Keratinocyte (primary cell): ENCODE results near the gene ANO9. TPM values are rescaled to one million over a fixed set of nuclear protein-coding genes. Genes with fewer than 3 reads are reported as not detected.

Experiments used
- DNase-seq: peaks from one replicate; pipeline ENCODE4 v3.0.0-alpha.2; 2011; ENCODE audit warnings: low read depth, missing footprints, low spot score
- FAIRE-seq: peaks from 2 replicates; lab custom pipeline; 2011; peaks lifted over from hg19 to GRCh38; lab: Jason Lieb, UNC
- H2AFZ ChIP-seq: 2 replicates; pipeline ENCODE4 v1.6.0; 2012; ENCODE audit warnings: low read length, control low read depth, inconsistent platforms; ENCODE audit not compliant: control insufficient read depth
- H3K27ac ChIP-seq: 2 replicates; pipeline ENCODE4 v1.5.1; 2011; ENCODE audit warnings: low read length; ENCODE audit not compliant: control insufficient read depth, insufficient read depth
- H3K27me3 ChIP-seq: 3 replicates; pipeline ENCODE4 v1.6.0; 2011; ENCODE audit warnings: low read length; ENCODE audit not compliant: control insufficient read depth, insufficient read depth; ENCODE audit errors: extremely low read depth
- H3K36me3 ChIP-seq, 2 experiments: 2 replicates in 1 of 2; 3 replicates in 1 of 2; pipeline ENCODE4 v1.5.1; 2011; ENCODE audit warnings: low read length in 2 of 2, mild to moderate bottlenecking in 1 of 2; ENCODE audit not compliant: control insufficient read depth in 2 of 2, insufficient read depth in 2 of 2; ENCODE audit errors: extremely low read depth in 1 of 2
- H3K4me1 ChIP-seq: 3 replicates; pipeline ENCODE4 v1.5.1; 2011; ENCODE audit warnings: low read length; ENCODE audit not compliant: control insufficient read depth, insufficient read depth; ENCODE audit errors: extremely low read depth
- H3K4me2 ChIP-seq: 3 replicates; pipeline ENCODE4 v1.6.0; 2011; ENCODE audit warnings: low read depth, low read length; ENCODE audit not compliant: control insufficient read depth, insufficient read depth; ENCODE audit errors: extremely low read depth
- H3K4me3 ChIP-seq, 3 experiments: fragments of 200-600 bp in 1 of 3; sonication (generic) in 1 of 3; 2 replicates in 2 of 3; 3 replicates in 1 of 3; pipeline ENCODE4 v1.5.1; 2011 to 2016; ENCODE audit warnings: low read length in 3 of 3, mild to moderate bottlenecking in 3 of 3, control low read depth in 2 of 3, inconsistent platforms in 1 of 3, low read depth in 1 of 3, mixed read lengths in 1 of 3, mixed run types in 1 of 3, moderate library complexity in 1 of 3; ENCODE audit not compliant: control insufficient read depth in 2 of 3, insufficient read depth in 2 of 3; ENCODE audit errors: extremely low read depth in 1 of 3
- H3K79me2 ChIP-seq: 2 replicates; pipeline ENCODE4 v1.6.0; 2012; ENCODE audit warnings: low read length; ENCODE audit not compliant: control insufficient read depth, insufficient read depth
- H3K9ac ChIP-seq: 3 replicates; pipeline ENCODE4 v1.6.0; 2011; ENCODE audit warnings: low read length; ENCODE audit not compliant: control insufficient read depth, insufficient read depth; ENCODE audit errors: extremely low read depth
- H3K9me1 ChIP-seq: 3 replicates; pipeline ENCODE4 v1.6.0; 2011; ENCODE audit warnings: low read length; ENCODE audit not compliant: control insufficient read depth, insufficient read depth; ENCODE audit errors: extremely low read depth
- H3K9me3 ChIP-seq: 2 replicates; pipeline ENCODE4 v1.5.1; 2012; ENCODE audit warnings: low read depth, low read length; ENCODE audit not compliant: control insufficient read depth
- H4K20me1 ChIP-seq: 3 replicates; pipeline ENCODE4 v1.6.0; 2011; ENCODE audit warnings: low read length; ENCODE audit not compliant: control insufficient read depth, insufficient read depth; ENCODE audit errors: extremely low read depth
- CTCF ChIP-seq, 3 experiments: IDR thresholded peaks in 1 of 3; conservative IDR thresholded peaks in 1 of 3; optimal IDR thresholded peaks in 1 of 3; 2 replicates in 2 of 3; 3 replicates in 1 of 3; pipeline versions ENCODE3 to v1.5.1; 2011; ENCODE audit warnings: low read length in 3 of 3, mild to moderate bottlenecking in 3 of 3, moderate library complexity in 2 of 3, control low read depth in 1 of 3, inconsistent platforms in 1 of 3; ENCODE audit not compliant: insufficient read depth in 2 of 3; ENCODE audit errors: extremely low read depth in 1 of 3
- EZH2 ChIP-seq: IDR thresholded peaks from one replicate; pipeline ENCODE4 v1.6.1; 2012; ENCODE audit warnings: inconsistent platforms, mild to moderate bottlenecking, low read length, moderate library complexity
- dilution Hi-C: fragments of 300-500 bp; cut with MboI; formaldehyde crosslinking; loops from one replicate; pipeline ENCODE4 v1.7.0; 2020; ENCODE audit warnings: low sequenced_read_pairs; ENCODE audit not compliant: extremely low pct_ligation_motif_present
- polyA plus RNA-seq, 5 experiments: library from polyadenylated mRNA; depleted of rRNA in 3 of 5; stranded (reverse) in 3 of 5; stranded (forward) in 1 of 5; unstranded in 1 of 5; fragments of >200 nt; gene quantifications; 1 replicate in 1 of 5; 2 replicates in 3 of 5; 3 replicates in 1 of 5; pipeline versions ENCODE4 v1.2.1 to v1.2.3, GENCODE V29; 2011 to 2012; ENCODE audit warnings: missing spikeins in 2 of 5, low read depth in 1 of 5, low replicate concordance in 1 of 5

Gene ANO9
- polyA plus RNA-seq, 1 donor (not counting 4 experiments of a cell fraction or from before 2014, with no cell fraction given): 16.1 TPM

GRCh38 chr11:385594-386351 is 56.0 kb downstream of the ANO9 start:
- no peak overlapping the region for H3K9ac ChIP-seq
- H3K36me3 ChIP-seq: peaks cover 2 to 6% of the 10 kb centered on the region in 2 experiments
- H3K4me3 ChIP-seq: no peak overlapping the region
- dilution Hi-C loops: no loop called here
- H3K27me3 ChIP-seq: no peaks in the 10 kb centered on the region
- DNase-seq (no peak), FAIRE-seq (no peak)
- peaks cover 2% of the 10 kb centered on the region for H3K79me2 ChIP-seq
- peaks cover 5% of the 10 kb centered on the region for H3K9me3 ChIP-seq
- no peaks in the 10 kb centered on the region for H3K4me1 ChIP-seq
- no peak overlapping the region for H3K4me2 ChIP-seq
- H3K9me1 ChIP-seq: no peaks in the 10 kb centered on the region
- peaks cover 4% of the 10 kb centered on the region for H4K20me1 ChIP-seq
- no peak overlapping the region for H3K27ac ChIP-seq
- no peak overlapping the region for H2AFZ ChIP-seq
- TF ChIP-seq EZH2: no peak
- no peak for TF ChIP-seq CTCF (optimal IDR thresholded peaks at IDR 0.05 in 1 of 3, IDR thresholded peaks at IDR 0.05 in 1 of 3, conservative IDR thresholded peaks at IDR 0.05 in 1 of 3; ENCODE audit: extremely low read depth in 1 of 3, insufficient read depth in 2 of 3, low read length in 3 of 3)

- H4K20me1 ChIP-seq: peaks cover 4% of the 10 kb centered on the region
- peaks cover 5% of the 10 kb centered on the region for H3K9me3 ChIP-seq
- TF ChIP-seq CTCF (optimal IDR thresholded peaks at IDR 0.05 in 1 of 3, IDR thresholded peaks at IDR 0.05 in 1 of 3, conservative IDR thresholded peaks at IDR 0.05 in 1 of 3; ENCODE audit: extremely low read depth in 1 of 3, insufficient read depth in 2 of 3, low read length in 3 of 3) (no peak), EZH2 (no peak)
- H3K4me1 ChIP-seq: no peaks in the 10 kb centered on the region
- DNase-seq (no peak), FAIRE-seq (no peak)
- no peaks in the 10 kb centered on the region for H3K9me1 ChIP-seq
- H3K36me3 ChIP-seq: peaks cover 2 to 6% of the 10 kb centered on the region in 2 experiments
- H3K4me2 ChIP-seq: no peak overlapping the region
- dilution Hi-C loops: no loop called here
- H3K27ac ChIP-seq: no peak overlapping the region
- H3K27me3 ChIP-seq: no peaks in the 10 kb centered on the region
- H3K9ac ChIP-seq: no peak overlapping the region
- H3K4me3 ChIP-seq: no peak overlapping the region
- H3K79me2 ChIP-seq: no peaks in the 10 kb centered on the region
- no peak overlapping the region for H2AFZ ChIP-seq
Observed at GRCh38 chr11:384511-384910, 57.3 kb downstream of the ANO9 start.
